Germinal center (tissue), 1 donor: ENCODE measurements around the gene AKR7A3.

Source experiments
- DNase-seq: peaks from one replicate; pipeline ENCODE4 v3.0.0; 2012; ENCODE audit warnings: mixed read lengths, low spot score

AKR7A3 gene

DNA sequence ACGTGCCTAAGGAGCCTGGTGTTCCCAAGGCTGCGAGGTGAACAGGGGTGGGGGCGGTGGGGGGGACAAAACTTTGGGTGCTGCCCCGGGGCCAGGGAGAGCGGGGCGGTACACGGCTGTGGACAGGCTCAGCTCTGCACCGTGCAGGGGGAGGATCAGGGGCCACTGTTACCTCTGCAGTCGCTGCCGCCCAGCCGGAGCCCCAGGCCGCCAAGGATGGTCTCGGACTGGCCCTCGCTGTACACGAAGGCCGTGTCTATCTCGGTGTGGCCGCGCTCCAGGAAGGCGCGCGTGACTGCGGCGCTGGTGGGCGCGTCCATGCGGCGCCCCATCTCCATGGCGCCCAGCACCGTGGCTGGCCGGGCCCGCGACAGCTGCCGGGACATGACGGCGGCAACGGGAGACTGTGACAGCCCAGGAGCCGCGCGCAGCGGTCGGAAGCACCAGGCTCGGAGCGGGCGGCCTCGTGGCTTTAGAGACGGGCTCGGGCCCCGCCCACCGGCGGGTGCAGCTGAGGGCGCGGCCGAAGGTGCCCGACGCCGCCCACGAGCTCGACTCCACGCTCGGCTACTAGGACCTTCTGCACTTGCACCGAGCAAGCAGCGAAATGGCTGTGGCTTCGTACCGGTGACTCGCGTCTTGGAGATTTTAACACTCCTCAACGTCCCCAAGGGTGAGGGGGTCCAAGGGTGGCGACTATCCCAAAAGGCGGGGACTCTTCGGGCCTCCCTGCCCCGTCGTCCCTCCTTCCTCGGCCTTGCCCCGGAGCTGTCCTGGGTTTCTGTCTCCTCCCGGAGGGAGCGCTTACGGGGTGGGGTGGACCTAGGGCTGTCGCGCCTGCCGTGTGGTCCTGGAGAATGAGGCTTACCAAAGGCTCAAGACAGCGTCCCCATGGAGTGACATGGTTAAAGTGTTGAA lies at the start of gene AKR7A3:
AKR7A3 (minus strand) TSS at position 447 of the 918 bp plus-strand sequence; CDS start at position 386, 61 bp downstream.
- peak; percentile 77 for DNase-seq

DNA sequence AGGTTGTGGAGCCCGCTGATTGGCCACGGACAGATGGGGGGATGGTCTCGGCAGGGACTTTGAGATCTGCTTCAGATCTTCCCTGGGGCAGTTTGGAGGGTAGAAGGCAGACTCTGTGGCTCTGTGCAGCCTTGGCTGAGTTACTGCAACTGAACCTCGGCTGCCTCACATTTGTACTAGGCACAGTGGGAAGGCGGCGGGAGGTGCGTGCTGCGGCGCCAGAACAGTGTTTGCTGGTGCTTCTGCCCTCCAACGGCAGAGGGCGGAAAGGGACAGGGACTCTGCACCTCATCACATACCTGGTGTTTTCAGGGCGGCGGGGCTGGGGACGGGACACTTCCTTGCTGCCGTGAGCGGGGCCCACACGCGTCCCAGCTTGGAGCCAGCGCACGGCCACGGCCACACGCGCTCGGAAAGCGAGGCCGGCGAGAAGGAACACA lies 49.8 kb upstream of the AKR7A3 start:
- DNase-seq = no peak

DNA sequence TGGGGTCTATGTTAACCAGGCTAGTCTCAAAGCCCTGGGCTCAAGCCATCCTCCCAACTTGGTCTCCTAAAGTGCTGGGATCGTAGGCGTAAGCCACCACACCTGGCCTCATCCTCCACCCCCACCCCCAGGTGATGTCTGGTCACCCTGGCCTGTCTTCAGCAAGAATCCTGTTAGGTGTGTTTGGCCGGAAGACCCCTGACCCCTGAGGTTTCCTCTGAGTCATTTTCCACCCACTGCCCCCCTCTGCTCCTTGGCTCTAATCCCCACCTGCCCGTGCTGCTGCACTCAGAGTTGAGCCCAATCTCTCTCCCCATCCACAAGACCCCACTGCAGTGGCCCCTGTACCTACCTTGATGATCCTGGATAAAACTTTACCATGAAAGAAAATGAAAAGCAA lies 48.7 kb upstream of the AKR7A3 start:
- no peak for DNase-seq

DNA sequence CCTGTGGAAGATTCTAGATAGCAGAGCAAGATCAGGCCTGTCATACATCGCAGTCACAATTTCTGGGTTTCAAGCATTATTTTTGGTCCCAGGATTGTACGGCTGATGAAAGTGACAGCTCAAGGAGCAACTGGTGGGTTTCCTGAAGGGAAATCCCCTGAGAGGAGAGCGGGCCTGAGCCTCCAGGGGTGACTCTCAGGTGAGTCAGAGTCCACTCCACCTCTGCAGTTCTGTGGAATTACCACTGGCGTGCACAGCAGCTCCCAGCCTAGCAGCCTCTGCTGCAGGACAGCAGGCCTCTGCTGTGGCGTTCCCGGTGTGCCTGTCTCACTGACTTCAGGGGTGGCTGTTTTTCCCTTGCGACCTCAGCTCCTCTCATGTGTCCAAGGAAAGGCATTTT lies 48.0 kb upstream of the AKR7A3 start:
- no peak for DNase-seq

DNA sequence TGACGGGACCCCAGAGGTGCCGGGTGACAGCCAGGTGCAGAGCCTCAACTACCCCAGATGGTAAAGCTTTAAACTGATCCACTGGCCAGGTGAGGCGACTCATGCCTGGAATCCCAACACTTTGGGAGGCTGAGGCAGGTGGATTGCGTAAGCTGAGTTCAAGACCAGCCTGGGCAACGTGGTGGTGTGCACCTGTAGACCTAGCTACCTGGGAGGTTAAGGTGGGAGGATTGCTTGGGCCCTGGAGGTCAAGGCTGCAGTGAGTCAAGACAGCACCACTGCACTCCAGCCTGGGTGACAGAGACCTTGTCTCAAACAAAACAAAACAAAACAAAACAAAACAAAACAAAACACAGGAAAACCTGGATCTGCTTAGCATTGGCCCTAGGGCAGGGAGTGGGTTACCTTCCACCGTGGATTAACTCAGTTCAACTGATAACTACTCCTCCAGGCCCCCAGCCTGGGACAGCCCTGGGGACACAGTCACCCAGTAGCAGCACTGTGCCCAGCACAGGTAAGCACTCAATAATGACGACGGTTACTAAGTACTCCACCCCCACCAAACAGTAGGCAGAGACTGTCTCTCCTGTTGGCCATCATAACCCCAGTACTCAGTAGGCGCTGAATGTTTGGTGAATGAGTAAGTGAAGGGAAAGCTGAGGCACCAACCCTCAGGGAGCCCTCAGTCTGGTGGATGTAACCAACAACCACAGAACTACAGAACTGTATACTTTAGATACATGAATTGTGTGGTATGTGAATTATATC lies 45.2 kb upstream of the AKR7A3 start:
- DNase-seq = no peak

DNA sequence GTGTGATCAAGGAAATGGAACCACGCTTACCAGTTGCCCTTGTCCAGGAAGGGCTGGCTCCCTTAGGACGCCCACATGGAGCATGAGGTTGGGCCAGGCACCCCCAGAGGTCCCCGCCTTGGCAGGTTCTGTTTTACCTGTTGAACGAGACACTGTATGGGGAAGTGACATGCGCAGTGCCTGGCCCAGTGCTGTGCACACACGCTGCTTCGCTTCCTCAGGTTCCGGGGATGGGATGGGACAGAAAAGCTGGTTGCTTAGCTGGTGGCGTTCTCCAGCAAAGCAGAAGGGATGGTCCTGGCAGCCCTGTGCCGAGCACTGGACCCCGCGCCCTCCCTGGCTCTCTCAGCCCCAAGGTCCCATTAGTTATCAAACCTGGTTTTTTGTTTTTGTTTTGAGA lies 44.3 kb upstream of the AKR7A3 start:
- DNase-seq = no peak

DNA sequence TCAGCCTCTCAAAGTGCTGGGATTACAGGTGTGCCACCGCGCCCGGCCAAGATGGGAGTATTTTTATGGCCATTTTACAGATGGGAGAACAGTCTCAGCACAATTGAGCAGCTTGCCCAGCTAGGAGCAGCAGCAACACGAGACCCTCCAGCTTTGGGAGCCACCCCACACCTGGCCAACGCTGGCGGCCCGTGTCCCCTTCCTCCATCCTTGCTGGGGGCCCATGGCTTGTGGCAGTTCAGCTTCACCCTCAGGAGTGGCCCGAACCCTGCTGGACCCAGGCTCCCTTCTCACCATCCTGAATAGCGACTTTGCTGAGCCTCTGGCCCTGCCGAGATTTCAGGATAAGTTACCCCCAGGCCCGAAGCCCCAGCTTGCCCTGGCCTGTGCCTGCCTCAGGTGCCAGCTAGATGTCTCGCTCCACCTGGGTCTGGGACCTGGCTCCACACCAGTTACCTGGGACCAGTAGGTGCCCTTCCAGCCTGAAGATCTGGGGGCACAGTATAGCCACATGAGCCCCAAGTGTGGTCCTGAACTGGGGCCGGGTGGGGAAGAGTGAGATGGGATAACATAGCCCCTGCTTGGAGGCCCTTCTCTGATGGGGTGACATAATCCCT lies 42.8 kb upstream of the AKR7A3 start:
- DNase-seq = no peak

DNA sequence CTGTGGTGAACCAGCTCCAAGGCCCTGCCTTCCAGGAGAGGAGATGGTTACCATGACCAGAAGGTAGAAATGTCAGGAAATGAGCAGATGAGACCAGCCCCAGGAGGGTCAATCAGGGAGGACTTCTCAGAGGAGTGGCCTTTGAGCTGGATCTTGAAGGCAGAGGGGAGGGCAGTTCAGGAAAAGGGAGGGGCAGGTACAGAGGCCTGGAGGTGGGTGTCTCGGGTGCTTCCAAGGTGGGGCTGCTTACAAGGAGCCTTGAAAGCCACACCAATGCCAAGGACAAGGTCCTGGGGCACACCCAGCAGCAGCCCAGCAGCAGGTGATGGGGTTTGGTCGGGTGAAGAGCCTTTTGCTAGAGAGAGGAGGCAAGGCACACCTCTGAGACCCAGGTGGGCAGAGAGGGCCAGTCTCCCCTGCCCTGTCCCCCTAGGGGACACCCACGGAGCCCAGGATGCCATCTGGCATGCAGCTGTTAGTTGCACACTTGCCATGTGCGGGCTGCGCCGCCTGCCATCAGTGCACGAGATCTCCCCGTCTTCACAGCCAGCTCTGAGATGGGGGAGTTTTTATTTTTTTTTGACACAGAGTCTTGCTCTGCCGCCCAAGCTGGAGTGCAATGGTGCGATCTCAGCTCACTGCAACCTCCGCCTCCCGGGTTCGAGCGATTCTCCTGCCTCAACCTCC lies 42.0 kb upstream of the AKR7A3 start:
- DNase-seq = no peak

DNA sequence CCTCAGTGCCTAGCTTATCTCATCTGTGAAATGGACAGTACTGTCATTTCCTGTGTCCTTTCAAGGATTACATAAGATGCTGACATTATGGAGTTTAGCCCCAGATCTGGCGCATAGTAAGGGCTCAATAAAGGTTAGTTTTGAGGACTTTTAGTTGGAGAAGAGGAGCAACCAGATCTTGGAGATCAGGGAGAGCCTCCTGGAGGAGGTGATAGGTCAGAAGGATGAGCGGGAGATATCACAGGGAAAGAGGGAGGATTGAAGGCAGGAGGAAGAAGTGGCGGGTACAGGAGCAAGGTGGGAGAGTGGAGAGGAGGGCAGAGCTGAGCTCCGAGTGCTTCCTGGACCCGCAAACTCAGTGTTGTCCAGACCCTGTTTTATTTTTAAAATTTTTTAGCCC lies 41.0 kb upstream of the AKR7A3 start:
- no peak for DNase-seq

DNA sequence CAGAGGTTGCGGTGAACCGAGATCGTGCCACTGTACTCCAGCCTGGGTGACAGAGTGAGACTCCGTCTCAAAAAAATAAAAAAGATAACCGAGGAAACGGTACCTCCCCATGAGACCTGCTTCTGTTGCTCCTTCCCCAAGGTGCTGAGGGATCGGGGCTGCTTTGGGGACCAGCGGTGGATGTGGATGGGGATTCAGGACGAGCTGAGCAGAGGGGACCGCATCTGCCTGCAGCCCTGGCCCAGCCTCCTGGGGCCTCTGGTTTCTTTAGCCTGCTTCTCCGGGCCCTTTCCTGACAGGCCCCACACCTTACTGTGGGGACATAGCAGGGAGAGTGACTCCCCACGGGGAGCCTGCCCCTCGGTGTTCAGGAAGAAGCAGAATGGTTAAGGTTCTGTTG lies 40.6 kb upstream of the AKR7A3 start:
- no peak for DNase-seq

DNA sequence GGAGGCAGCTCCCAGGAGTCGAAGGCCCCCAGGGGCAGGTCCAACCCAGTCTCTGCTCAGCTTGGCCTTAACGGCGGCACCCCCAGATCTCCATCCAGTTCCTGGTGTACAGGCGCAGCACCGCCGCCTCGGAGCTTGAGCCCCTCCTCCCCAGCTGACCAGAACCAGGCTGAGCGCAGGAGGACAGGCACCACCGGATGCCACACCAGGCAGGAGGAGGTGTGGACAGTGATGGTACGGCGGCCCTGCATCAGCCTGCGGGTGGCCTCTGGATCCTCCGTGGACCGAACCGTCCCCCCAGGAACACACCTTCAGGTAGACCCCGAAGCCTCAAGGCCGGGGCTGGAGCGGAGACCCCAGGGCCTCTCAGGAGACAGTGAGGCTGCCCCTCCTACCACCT lies 39.9 kb upstream of the AKR7A3 start:
- no peak for DNase-seq

DNA sequence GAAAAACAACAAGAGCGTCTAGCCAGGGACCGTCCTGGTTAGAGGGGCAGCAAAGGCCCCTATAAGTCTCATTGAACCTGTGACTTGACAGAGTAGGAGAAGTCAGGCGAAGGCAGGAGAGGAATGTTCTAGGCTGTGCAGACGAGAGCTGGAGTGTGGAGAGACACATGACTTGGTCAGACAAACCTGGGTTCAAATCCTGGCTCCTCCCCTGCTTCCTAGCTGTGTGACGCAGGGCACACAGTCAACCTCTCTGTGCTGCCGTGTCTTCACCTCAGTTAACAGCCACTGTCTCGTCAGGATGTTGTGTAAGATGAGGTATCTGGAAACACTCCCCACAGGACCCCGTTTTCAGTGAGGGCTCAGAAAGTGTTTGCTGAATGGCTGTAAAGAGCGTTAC lies 39.2 kb upstream of the AKR7A3 start:
- no peak for DNase-seq

DNA sequence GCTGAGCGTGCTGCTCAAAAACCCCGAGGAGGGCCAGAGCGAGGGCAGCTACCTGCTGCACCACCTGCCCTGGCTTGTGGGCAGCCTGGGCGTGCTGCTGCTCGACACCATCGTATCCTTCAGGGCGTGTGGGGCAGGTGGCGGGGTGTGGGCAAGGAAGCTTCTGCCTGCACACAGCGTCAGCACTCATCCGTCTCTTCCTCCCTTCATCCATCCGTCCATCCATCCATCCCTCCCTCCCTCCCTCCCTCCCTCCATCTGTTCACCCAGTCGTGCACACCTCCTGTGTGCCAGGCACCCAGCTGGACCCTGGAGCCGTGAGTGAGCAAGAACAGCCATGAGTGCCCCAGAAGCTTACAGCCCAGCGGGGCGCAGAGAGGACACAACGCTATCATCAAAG lies 38.7 kb upstream of the AKR7A3 start:
- no peak for DNase-seq

DNA sequence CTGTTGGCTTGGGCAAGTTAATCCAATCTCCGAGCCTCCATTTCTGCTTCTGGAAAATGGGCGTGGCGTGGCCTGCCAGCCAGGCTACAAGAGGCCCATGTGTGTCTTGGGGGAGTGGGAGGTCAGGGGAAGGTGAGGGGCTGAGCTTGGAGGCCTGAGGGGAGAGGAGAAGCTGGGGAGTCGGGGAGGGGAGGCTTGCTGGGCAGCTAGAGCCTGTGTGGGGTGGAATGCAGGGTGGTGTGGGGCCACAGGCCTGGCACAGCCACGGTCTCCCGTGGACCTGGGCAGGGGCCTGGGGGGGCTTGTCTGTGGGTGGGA lies 38.1 kb upstream of the AKR7A3 start:
- no peak for DNase-seq

DNA sequence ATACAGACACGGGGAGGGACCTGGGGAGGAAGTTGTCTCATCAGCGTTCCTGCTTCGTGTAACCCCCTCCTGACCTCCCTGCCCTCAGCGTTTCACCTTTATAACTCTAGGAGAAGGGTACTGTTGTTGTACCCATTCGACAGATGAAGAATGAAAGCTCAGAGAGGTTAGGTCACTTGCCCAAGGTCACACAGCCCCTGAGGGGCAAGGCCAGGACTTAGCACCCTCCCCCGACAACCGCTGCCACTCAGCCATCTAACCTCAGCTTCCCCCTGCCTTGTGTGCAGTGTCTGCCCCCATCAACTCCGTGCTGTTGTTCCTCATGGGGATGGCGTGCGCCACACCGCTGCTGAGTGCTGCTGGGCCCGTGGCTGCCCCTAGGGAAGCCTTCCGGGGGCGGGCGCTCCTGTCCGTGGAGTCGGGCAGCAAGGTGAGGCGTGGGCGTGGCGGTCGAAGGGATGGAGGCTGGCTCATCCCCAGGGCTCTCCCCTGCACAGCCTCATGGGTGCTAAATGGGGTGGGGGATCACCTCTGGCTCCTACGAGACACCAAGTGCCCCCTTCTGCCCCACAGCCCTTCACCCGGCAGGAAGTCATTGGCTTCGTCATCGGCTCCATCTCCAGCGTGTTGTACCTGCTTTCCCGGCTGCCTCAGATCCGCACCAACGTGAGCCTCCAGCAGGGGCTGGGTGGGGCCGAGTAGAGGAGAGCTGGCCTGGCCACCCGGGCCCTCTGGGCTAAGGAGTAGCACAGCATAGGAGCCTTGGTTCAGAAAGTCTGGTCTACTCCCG lies 37.6 kb upstream of the AKR7A3 start:
- DNase-seq = no peak

DNA sequence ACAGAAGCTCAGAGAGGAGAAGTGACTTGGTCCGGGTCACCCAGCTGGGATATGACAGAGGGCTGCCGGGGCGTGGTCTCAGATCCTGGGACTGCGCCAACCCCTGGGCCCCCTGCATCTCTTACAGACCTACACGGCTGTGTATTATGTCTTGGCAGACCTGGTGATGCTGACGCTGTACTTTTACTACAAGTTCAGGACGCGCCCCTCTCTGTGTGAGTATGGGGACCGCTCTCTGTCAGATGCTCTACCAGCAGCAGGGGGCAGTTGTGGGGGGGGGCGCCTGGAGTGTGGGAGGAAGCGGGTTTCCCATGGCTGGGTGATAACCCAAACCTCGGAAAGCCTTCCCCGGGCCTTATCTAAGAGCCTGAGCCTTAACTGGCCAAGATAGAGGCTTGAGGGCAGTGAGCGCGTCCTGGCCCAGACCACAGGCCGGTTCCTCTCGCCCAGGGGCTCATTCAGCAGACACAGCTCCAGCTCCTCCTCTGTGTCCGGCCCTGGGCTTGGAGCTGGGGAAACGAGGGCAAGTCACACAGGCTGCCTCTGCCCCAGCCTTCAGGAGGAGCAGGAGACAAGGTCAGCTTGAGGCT lies 36.9 kb upstream of the AKR7A3 start:
- DNase-seq = no peak

DNA sequence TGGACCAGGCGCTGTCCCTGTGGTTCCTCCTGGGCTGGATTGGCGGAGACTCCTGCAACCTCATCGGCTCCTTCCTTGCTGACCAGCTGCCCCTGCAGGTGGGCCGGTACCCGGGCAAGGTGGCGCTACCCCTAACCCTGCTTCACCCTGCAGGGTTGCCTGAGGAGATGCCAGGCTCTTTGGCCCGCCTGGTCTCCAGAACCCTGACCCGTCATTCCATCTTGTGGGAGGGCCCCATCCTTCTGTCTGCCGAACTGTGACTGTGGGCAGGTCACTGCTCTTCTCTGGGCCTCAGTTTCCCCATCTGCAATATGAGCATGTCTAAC lies 36.1 kb upstream of the AKR7A3 start:
- DNase-seq = no peak

DNA sequence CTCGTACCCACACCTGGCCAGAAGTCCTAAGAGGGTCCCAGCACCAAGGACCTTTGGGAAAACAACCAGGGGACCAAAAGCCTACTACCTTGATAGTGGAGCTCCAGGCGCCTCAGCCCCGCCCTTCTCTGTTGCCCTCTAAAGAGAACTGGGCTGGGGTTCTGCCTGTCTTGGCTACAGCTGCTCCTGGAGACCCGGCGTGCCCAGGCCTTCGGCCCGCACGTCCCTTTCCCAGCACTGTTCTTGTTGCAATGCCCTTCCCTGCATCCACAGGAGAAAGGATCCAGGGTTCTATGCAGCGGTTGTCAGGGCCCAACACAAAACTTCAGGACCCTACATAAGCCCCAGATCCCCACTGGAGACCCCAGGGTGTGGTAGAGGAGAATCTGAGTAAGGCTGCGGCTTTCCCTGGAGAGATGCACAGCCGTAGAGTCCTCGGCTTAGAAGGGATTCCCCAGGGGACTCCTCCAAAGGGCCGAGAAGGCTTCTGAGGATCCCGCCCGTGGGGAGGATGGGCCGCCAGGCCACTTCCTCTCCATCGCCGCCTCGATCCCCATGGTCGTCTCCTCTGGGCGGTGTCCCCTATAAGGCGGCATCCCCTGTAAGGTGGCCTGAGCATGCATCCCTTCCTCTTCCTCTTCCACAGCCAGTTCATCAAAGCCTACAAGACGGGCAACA lies 35.6 kb upstream of the AKR7A3 start:
- no peak for DNase-seq

DNA sequence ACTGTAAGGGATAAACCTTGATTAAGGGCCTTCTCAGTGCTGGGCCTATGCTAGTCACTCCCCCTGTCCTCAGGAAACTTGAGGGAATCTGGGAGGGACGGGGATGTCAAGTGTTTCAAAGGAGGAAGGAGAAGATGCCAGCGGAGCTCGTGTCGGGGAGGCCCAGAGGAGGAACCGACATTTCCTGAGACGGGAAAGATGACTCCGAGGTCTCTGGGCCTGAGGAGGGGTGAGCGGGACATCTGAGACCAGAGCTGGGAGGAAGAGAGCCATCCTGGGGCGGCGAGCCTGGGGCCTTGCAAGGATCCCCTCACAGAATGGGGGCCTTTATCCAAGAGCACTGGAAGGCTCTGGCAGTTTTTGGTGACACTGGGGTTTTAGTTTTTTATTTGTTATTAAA lies 33.9 kb upstream of the AKR7A3 start:
- no peak for DNase-seq

DNA sequence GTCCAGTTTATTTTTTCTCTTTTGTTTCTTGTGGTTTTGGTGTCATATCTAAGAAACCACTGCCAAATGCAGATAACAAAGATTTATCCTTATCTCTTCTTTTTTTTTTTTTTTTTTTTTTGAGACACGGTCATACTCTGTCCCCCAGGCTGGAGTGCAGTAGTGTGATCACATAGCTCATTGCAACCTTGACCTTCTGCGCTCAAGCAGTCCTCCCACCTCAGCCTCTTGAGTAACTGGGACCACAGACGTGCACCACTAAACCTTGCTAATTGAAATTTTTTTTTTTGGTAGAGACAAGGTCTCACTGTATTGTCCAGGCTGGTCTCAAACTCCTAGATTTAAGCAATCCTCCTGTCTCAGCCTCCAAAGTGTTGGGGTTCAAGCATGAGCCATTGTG lies 32.5 kb upstream of the AKR7A3 start:
- DNase-seq = no peak

DNA sequence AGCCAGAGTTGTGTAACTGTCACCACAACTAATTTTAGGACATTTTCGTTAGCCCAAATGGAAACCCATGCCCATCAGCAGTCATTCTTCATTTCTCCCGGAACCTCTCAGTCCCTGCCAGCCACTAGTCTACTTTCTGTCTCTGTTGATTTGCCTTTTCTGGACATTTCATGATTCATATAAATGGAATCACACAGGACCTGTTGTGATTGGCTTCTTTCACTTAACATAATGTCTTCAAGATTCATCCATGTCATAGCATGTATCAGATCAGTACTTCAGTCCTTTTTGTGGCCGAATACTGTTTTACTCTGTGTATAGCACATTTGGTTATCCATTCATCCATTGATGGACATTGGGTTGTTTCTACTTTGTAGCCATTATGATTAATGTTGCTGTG lies 30.6 kb upstream of the AKR7A3 start:
- DNase-seq = no peak
